Fibroblast of lung (primary cell): ENCODE data around the gene B3GNT2. TPM values are rescaled to one million over a fixed set of nuclear protein-coding genes. Genes with fewer than 3 reads are reported as not detected.

Source experiments
- DNase-seq, 2 donors: peaks; one replicate each; pipeline versions ENCODE4 v3.0.0 to v3.0.0-alpha.2; 2010; ENCODE audit warnings: low read depth in 2 of 2
- H2AFZ ChIP-seq: 2 replicates; pipeline ENCODE4 v1.5.1; 2012; ENCODE audit warnings: low read length, control low read depth, inconsistent platforms
- H3K27ac ChIP-seq: 2 replicates; pipeline ENCODE4 v1.5.1; 2011; ENCODE audit warnings: low read length, control low read depth; ENCODE audit not compliant: insufficient read depth
- H3K27me3 ChIP-seq: 2 replicates; pipeline ENCODE4 v1.5.1; 2011; ENCODE audit warnings: mild to moderate bottlenecking, low read length; ENCODE audit not compliant: control insufficient read depth, insufficient read depth
- H3K36me3 ChIP-seq: 2 replicates; pipeline ENCODE4 v1.5.1; 2011; ENCODE audit warnings: low read length; ENCODE audit not compliant: control insufficient read depth, insufficient read depth
- H3K4me1 ChIP-seq: 2 replicates; pipeline ENCODE4 v1.5.1; 2011; ENCODE audit warnings: low read length; ENCODE audit not compliant: control insufficient read depth, insufficient read depth; ENCODE audit errors: extremely low read depth
- H3K4me2 ChIP-seq: 2 replicates; pipeline ENCODE4 v1.5.1; 2011; ENCODE audit warnings: low read length, control low read depth; ENCODE audit not compliant: insufficient read depth; ENCODE audit errors: extremely low read depth
- H3K4me3 ChIP-seq, 4 experiments: fragments of 200-600 bp in 1 of 4; sonication (generic) in 1 of 4; replicated peaks in 1 of 4; 2 replicates each; pipeline ENCODE4 v1.5.1; 2011 to 2016; ENCODE audit warnings: low read length in 4 of 4, low read depth in 3 of 4, mild to moderate bottlenecking in 3 of 4, control low read depth in 2 of 4, inconsistent platforms in 1 of 4, mixed read lengths in 1 of 4; ENCODE audit not compliant: insufficient read depth in 1 of 4; ENCODE audit errors: control extremely low read depth in 1 of 4
- H3K79me2 ChIP-seq: 2 replicates; pipeline ENCODE4 v1.5.1; 2012; ENCODE audit warnings: mild to moderate bottlenecking, low read length, inconsistent platforms; ENCODE audit not compliant: control insufficient read depth, insufficient read depth
- H3K9ac ChIP-seq: 2 replicates; pipeline ENCODE4 v1.5.1; 2011; ENCODE audit warnings: mild to moderate bottlenecking, low read length, control low read depth; ENCODE audit not compliant: insufficient read depth
- H3K9me3 ChIP-seq: 2 replicates; pipeline ENCODE4 v1.5.1; 2012; ENCODE audit warnings: low read depth, low read length; ENCODE audit not compliant: control insufficient read depth, insufficient read depth
- H4K20me1 ChIP-seq: 2 replicates; pipeline ENCODE4 v1.5.1; 2011; ENCODE audit warnings: low read length; ENCODE audit not compliant: control insufficient read depth, insufficient read depth; ENCODE audit errors: extremely low read depth
- CTCF ChIP-seq, 2 donors: IDR thresholded peaks in 1 of 2; conservative IDR thresholded peaks in 1 of 2; 1 replicate in 1 of 2; 2 replicates in 1 of 2; pipeline ENCODE4 v1.5.1; 2011 to 2012; ENCODE audit warnings: low read length in 2 of 2, control low read depth in 1 of 2, inconsistent platforms in 1 of 2, low read depth in 1 of 2, mild to moderate bottlenecking in 1 of 2
- EZH2 ChIP-seq: IDR thresholded peaks from 2 replicates; pipeline ENCODE4 v1.5.1; 2012; ENCODE audit warnings: low read length, control low read depth, mild to moderate bottlenecking; ENCODE audit errors: missing control alignments
- polyA plus RNA-seq, 2 donors: library from polyadenylated mRNA; depleted of rRNA in 1 of 2; stranded (reverse) in 1 of 2; unstranded in 1 of 2; fragments of >200 nt; gene quantifications; 2 replicates each; pipeline ENCODE4 v1.2.1, GENCODE V29; 2011 to 2012; ENCODE audit warnings: missing spikeins in 1 of 2
- total RNA-seq: library from RNA; depleted of rRNA; stranded (reverse); fragments of >200 nt; gene quantifications from 2 replicates; pipeline ENCODE4 v1.2.1, GENCODE V29; 2014

B3GNT2 gene
- total and polyA plus RNA-seq, 2 donors (not counting 1 experiment from before 2014, with no cell fraction given), result 13.0 to 13.4 TPM

- Histone ChIP-seq H3K9ac (no peak overlapping the region), H3K27me3 (no peaks in the 10 kb centered on the region), H3K27ac (no peak overlapping the region), H3K4me1 (no peaks in the 10 kb centered on the region), H3K9me3 (no peaks in the 10 kb centered on the region), H2AFZ (no peak overlapping the region), H3K4me2 (no peak overlapping the region), H4K20me1 (no peaks in the 10 kb centered on the region), H3K4me3 (no peak overlapping the region), H3K79me2 (no peaks in the 10 kb centered on the region), H3K36me3 (no peaks in the 10 kb centered on the region)
- no peak for DNase-seq
- TF ChIP-seq EZH2, result no peak
- no peak for TF ChIP-seq CTCF (conservative IDR thresholded peaks at IDR 0.05 in 1 of 2, IDR thresholded peaks at IDR 0.05 in 1 of 2; ENCODE audit: low read depth in 1 of 2, low read length in 2 of 2)
Observed at GRCh38 chr2:62234755-62235655, 39.1 kb downstream of the B3GNT2 start.

- no peak for DNase-seq
- no peak overlapping the region for H3K27ac ChIP-seq
- no peaks in the 10 kb centered on the region for H3K9me3 ChIP-seq
- H4K20me1 ChIP-seq, result no peaks in the 10 kb centered on the region
- H3K4me1 ChIP-seq, result no peaks in the 10 kb centered on the region
- H3K9ac ChIP-seq, result no peak overlapping the region
- H3K4me3 ChIP-seq, result no peak overlapping the region
- no peaks in the 10 kb centered on the region for H3K27me3 ChIP-seq
- no peaks in the 10 kb centered on the region for H3K79me2 ChIP-seq
- H3K4me2 ChIP-seq, result no peak overlapping the region
- TF ChIP-seq EZH2 (no peak), CTCF (conservative IDR thresholded peaks at IDR 0.05 in 1 of 2, IDR thresholded peaks at IDR 0.05 in 1 of 2; ENCODE audit: low read depth in 1 of 2, low read length in 2 of 2) (no peak)
- no peak overlapping the region for H2AFZ ChIP-seq
- no peaks in the 10 kb centered on the region for H3K36me3 ChIP-seq
Observed at GRCh38 chr2:62236499-62236898, 40.6 kb downstream of the B3GNT2 start.

- H4K20me1 ChIP-seq, result no peaks in the 10 kb centered on the region
- no peaks in the 10 kb centered on the region for H3K79me2 ChIP-seq
- no peak overlapping the region for H3K27ac ChIP-seq
- no peaks in the 10 kb centered on the region for H3K36me3 ChIP-seq
- no peak overlapping the region for H3K4me2 ChIP-seq
- H3K4me1 ChIP-seq, result no peaks in the 10 kb centered on the region
- no peak overlapping the region for H3K9ac ChIP-seq
- no peak overlapping the region for H3K4me3 ChIP-seq
- no peak overlapping the region for H2AFZ ChIP-seq
- no peak for DNase-seq
- no peaks in the 10 kb centered on the region for H3K27me3 ChIP-seq
- no peaks in the 10 kb centered on the region for H3K9me3 ChIP-seq
- TF ChIP-seq CTCF (conservative IDR thresholded peaks at IDR 0.05 in 1 of 2, IDR thresholded peaks at IDR 0.05 in 1 of 2; ENCODE audit: low read depth in 1 of 2, low read length in 2 of 2) (no peak), EZH2 (no peak)
Observed at GRCh38 chr2:62238236-62238635, 42.3 kb downstream of the B3GNT2 start.
